ENCODE measurements around the gene SLC38A9. TPM values are rescaled to one million over a fixed set of nuclear protein-coding genes. Genes with fewer than 3 reads are reported as not detected.

Gene SLC38A9
- total RNA-seq, 2 donors from 2014 or later: 14.8 to 20.8 TPM

- intact Hi-C loops (cut with DNase I): loop anchor here (10.0 kb wide), 1 partner anchor 269 kb away; no protein-coding TSS in a partner anchor
- H3K27me3 ChIP-seq (replicated peaks; ENCODE audit: insufficient read depth): no peaks in the 10 kb centered on the region
- 94% methylated on average over 6 of the region's 6 CpGs for WGBS
- no peaks in the 10 kb centered on the region for H3K36me3 ChIP-seq
- TF ChIP-seq POLR2AphosphoS5 (IDR thresholded peaks at IDR 0.05) (no peak), CTCF (IDR thresholded peaks at IDR 0.05) (no peak), POLR2A (IDR thresholded peaks at IDR 0.05) (no peak)
- H3K4me1 ChIP-seq (replicated peaks): peaks cover 7% of the 10 kb centered on the region
- H3K27ac ChIP-seq: no peak overlapping the region
- no peak for DNase-seq (ENCODE audit: low spot score)
- no peaks in the 10 kb centered on the region for H3K9me3 ChIP-seq
- H3K4me3 ChIP-seq: no peak overlapping the region
These were observed 3.5 kb upstream of the SLC38A9 start for GRCh38 chr5:55715519-55716078.

- Histone ChIP-seq H3K36me3 (no peaks in the 10 kb centered on the region), H3K4me1 (replicated peaks) (peaks cover 7% of the 10 kb centered on the region), H3K27ac (no peak overlapping the region), H3K4me3 (no peak overlapping the region), H3K9me3 (no peaks in the 10 kb centered on the region), H3K27me3 (replicated peaks; ENCODE audit: insufficient read depth) (no peaks in the 10 kb centered on the region)
- no peak for DNase-seq (ENCODE audit: low spot score)
- WGBS: 68% methylated on average over 6 of the region's 6 CpGs
- intact Hi-C loops (cut with DNase I): loop anchor here (5.0 to 10.0 kb wide), 2 partner anchors 270 to 488 kb away; no protein-coding TSS in a partner anchor
- TF ChIP-seq POLR2AphosphoS5 (IDR thresholded peaks at IDR 0.05): no peak
- no peak for TF ChIP-seq CTCF (IDR thresholded peaks at IDR 0.05)
- TF ChIP-seq POLR2A (IDR thresholded peaks at IDR 0.05): no peak
These were observed 2.6 kb upstream of the SLC38A9 start for GRCh38 chr5:55714749-55715148.

- intact Hi-C loops (cut with DNase I): loop anchor here (5.0 to 10.0 kb wide), 2 partner anchors 270 to 488 kb away; no protein-coding TSS in a partner anchor
- 48% methylated on average over 1 of the region's 1 CpG for WGBS
- H3K4me1 ChIP-seq (replicated peaks): peaks cover 7% of the 10 kb centered on the region
- no peak for TF ChIP-seq POLR2AphosphoS5 (IDR thresholded peaks at IDR 0.05)
- no peak for TF ChIP-seq POLR2A (IDR thresholded peaks at IDR 0.05)
- TF ChIP-seq CTCF (IDR thresholded peaks at IDR 0.05): no peak
- no peak overlapping the region for H3K27ac ChIP-seq
- no peaks in the 10 kb centered on the region for H3K9me3 ChIP-seq
- no peaks in the 10 kb centered on the region for H3K27me3 ChIP-seq (replicated peaks; ENCODE audit: insufficient read depth)
- DNase-seq (ENCODE audit: low spot score): no peak
- no peak overlapping the region for H3K4me3 ChIP-seq
- H3K36me3 ChIP-seq: no peaks in the 10 kb centered on the region
These were observed 2.2 kb upstream of the SLC38A9 start for GRCh38 chr5:55714339-55714738.

- Histone ChIP-seq H3K36me3 (no peaks in the 10 kb centered on the region), H3K9me3 (no peaks in the 10 kb centered on the region), H3K4me3 (no peak overlapping the region), H3K27ac (no peak overlapping the region), H3K4me1 (replicated peaks) (peaks cover 7% of the 10 kb centered on the region), H3K27me3 (replicated peaks; ENCODE audit: insufficient read depth) (no peaks in the 10 kb centered on the region)
- intact Hi-C loops (cut with DNase I): loop anchor here (5.0 to 10.0 kb wide), 2 partner anchors 271 to 488 kb away; no protein-coding TSS in a partner anchor
- no peak for DNase-seq (ENCODE audit: low spot score)
- 36% methylated on average over 3 of the region's 3 CpGs for WGBS
- TF ChIP-seq CTCF (IDR thresholded peaks at IDR 0.05): no peak
These were observed 1.7 kb upstream of the SLC38A9 start for GRCh38 chr5:55713871-55714270.

- TF ChIP-seq POLR2A (IDR thresholded peaks at IDR 0.05): no peak
- TF ChIP-seq POLR2AphosphoS5 (IDR thresholded peaks at IDR 0.05): no peak
- TF ChIP-seq CTCF (IDR thresholded peaks at IDR 0.05): no peak
- H3K36me3 ChIP-seq: no peaks in the 10 kb centered on the region
- H3K4me3 ChIP-seq: peak overlapping the region; percentile 52 to 81
- no peaks in the 10 kb centered on the region for H3K9me3 ChIP-seq
- WGBS: 12% methylated on average over 18 of the region's 18 CpGs
- peaks cover 7% of the 10 kb centered on the region for H3K4me1 ChIP-seq (replicated peaks)
- H3K27me3 ChIP-seq (replicated peaks; ENCODE audit: insufficient read depth): no peaks in the 10 kb centered on the region
- H3K27ac ChIP-seq: peak overlapping the region; percentile 12 to 62
- intact Hi-C loops (cut with DNase I): loop anchor here (5.0 to 10.0 kb wide), 2 partner anchors 273 to 491 kb away; no protein-coding TSS in a partner anchor
- no peak for DNase-seq (ENCODE audit: low spot score)
These were observed 559 bp downstream of the SLC38A9 start for GRCh38 chr5:55711507-55712022.

All from prostate gland (tissue), 2 donors.